ENCODE measurements around the gene LBHD2.

GRCh38 chr14:103089386-103090335 is 5.7 kb downstream of the LBHD2 start:
- TF ChIP-seq SKIL (CRISPR knock-in tag; IDR thresholded peaks at IDR 0.05; ENCODE audit: borderline replicate concordance): no peak
- TF ChIP-seq MAX (IDR thresholded peaks at IDR 0.05): no peak
- TF ChIP-seq SATB2 (CRISPR knock-in tag; IDR thresholded peaks at IDR 0.05): no peak
- no peak for TF ChIP-seq GATAD1 (CRISPR knock-in tag; IDR thresholded peaks at IDR 0.05)
- TF ChIP-seq ZNF121 (CRISPR knock-in tag; IDR thresholded peaks at IDR 0.05): no peak
- TF ChIP-seq EP300 (IDR thresholded peaks at IDR 0.05; ENCODE audit: low read depth in 2 of 2, low read length in 2 of 2): no peak
- TF ChIP-seq EP300 (CRISPR knock-in tag; IDR thresholded peaks at IDR 0.05; ENCODE audit: borderline replicate concordance): no peak
- TF ChIP-seq ATF6 (CRISPR knock-in tag; conservative IDR thresholded peaks at IDR 0.05): no peak
- TF ChIP-seq POLR2A (IDR thresholded peaks at IDR 0.05; ENCODE audit: insufficient read depth in 1 of 2, low read depth in 2 of 2, low read length in 2 of 2): no peak
- no peak for TF ChIP-seq RORA (CRISPR knock-in tag; IDR thresholded peaks at IDR 0.05)
- TF ChIP-seq LRRFIP1 (CRISPR knock-in tag; conservative IDR thresholded peaks at IDR 0.05): no peak
- no peak for TF ChIP-seq MYC (CRISPR knock-in tag; IDR thresholded peaks at IDR 0.05; ENCODE audit: borderline replicate concordance)
- TF ChIP-seq ZNF224 (CRISPR knock-in tag; IDR thresholded peaks at IDR 0.05): no peak
